Measurements from ENCODE around the gene H2AZ2.

- no peak for TF ChIP-seq CTCF (IDR thresholded peaks at IDR 0.05)
- TF ChIP-seq EP300 (IDR thresholded peaks at IDR 0.05; ENCODE audit: low read depth) = no peak
- TF ChIP-seq POLR2A (IDR thresholded peaks at IDR 0.05) = no peak
- TF ChIP-seq POLR2AphosphoS5 (IDR thresholded peaks at IDR 0.05) = no peak
Observed at GRCh38 chr7:44811571-44811970, 36.3 kb downstream of the H2AZ2 start.
